GM12874 (cell line): ENCODE data around the gene MALT1.

Experiments
- TF ChIP-seq, protein P1 (sequence below): IDR thresholded peaks from 2 replicates; pipeline ENCODE4 v1.5.1; 2011; ENCODE audit warnings: low read depth, mild to moderate bottlenecking, control low read depth, low read length, moderate library complexity; ENCODE audit not compliant: insufficient read depth

The MALT1 gene

GRCh38 chr18:58785171-58785805 is 114.0 kb downstream of the MALT1 start:
- TF ChIP-seq, protein P1, sequence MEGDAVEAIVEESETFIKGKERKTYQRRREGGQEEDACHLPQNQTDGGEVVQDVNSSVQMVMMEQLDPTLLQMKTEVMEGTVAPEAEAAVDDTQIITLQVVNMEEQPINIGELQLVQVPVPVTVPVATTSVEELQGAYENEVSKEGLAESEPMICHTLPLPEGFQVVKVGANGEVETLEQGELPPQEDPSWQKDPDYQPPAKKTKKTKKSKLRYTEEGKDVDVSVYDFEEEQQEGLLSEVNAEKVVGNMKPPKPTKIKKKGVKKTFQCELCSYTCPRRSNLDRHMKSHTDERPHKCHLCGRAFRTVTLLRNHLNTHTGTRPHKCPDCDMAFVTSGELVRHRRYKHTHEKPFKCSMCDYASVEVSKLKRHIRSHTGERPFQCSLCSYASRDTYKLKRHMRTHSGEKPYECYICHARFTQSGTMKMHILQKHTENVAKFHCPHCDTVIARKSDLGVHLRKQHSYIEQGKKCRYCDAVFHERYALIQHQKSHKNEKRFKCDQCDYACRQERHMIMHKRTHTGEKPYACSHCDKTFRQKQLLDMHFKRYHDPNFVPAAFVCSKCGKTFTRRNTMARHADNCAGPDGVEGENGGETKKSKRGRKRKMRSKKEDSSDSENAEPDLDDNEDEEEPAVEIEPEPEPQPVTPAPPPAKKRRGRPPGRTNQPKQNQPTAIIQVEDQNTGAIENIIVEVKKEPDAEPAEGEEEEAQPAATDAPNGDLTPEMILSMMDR = no peak

DNA sequence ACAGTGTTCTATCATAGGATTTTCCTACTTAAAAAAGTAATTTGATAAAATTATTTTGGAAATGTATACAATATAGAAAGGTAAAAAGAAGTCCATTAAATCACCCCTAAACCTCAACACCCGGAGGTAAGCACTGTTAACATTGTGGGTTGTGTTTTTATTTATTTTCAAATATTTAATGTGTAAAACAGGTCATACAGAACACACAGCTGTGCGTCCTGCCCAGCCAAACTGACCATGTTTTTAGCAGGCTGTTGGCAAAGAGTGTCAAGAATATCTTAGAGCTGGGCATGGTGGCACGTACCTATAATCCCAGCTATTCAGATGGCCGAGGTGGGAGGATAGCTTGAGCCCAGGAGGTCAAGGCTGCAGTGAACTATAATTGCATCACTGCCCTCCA is 114.6 kb downstream of the MALT1 start:
- TF ChIP-seq, protein P1 = no peak

- TF ChIP-seq, protein P1 = no peak
Observed at GRCh38 chr18:58787536-58788149, 116.4 kb downstream of the MALT1 start.

DNA sequence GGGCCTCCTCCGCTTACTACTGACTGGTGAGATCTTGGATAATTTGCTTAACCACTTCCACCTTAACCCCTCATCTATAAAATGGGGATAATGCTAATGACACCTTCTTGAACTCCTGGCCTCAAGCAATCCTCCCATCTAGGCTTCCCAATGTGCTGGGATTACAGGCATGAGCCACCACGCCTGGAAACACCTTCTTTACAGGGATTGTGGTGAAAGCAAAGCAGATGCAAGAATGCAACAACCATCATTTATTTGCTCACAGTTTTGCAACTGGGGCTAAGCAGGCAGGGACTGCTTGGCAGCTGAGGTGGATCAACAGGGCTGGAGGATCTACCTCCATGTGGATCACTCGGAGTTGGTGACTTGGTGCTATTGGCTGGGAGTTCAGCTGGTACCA is 117.2 kb downstream of the MALT1 start:
- TF ChIP-seq, protein P1 = no peak

- TF ChIP-seq, protein P1 = no peak
Observed at GRCh38 chr18:58788971-58789875, 118.0 kb downstream of the MALT1 start.

DNA sequence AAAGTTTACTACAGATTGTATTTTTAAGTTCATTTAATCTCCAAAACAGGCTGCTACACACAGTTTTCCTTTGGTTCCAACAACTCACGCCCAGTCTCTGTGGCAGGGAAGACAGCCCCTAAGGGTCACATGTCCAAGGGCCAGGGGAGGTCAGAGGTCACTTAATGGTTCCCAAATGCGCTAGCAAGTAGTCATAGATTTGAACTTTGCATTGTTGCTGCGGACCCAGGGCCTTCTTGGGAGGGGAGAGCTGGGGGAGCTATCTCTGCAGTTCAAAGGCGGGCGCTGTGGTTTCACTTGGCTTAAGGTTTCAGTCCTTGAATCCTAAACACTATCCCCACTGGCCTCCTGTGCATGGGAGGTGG is 118.6 kb downstream of the MALT1 start:
- TF ChIP-seq, protein P1 = no peak

DNA sequence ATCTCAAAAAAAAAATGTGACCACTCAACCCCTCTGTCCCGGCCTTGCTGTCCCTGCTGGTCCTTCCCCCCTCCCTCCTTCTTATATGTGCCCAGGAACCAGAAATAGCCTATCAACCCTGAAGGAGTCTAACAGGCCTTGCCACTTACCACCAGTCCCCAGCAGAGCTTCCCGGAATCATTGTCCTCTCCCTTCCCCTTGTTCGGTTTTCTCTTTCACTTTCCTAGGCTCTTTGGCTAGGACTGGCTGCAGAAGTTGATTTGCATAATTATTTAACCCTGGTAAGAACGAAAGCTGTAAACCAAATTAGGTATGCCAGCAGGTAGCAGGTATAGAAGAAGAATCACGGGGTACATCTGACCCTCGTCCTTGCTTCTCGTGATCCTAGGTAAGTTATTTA is 120.8 kb downstream of the MALT1 start:
- TF ChIP-seq, protein P1 = no peak
